Stomach (tissue), 9 donors: ENCODE results near the gene ZNF473. TPM values are rescaled to one million over a fixed set of nuclear protein-coding genes. Genes with fewer than 3 reads are reported as not detected.
A peak's percentile ranks its signal among the peaks of the same experiment; 100 is the strongest.

Experiments used
- DNase-seq, 2 donors: peaks; one replicate each; pipeline versions ENCODE4 v3.0.0 to v3.0.0-alpha.2; 2013 to 2019
- H3K27ac ChIP-seq, 5 donors: fragments of 200-600 bp in 4 of 5; sonication (generic) in 4 of 5; one replicate each; pipeline ENCODE4 v1.5.1; 2013 to 2019; ENCODE audit warnings: mild to moderate bottlenecking in 1 of 5, moderate library complexity in 1 of 5
- H3K27me3 ChIP-seq, 3 donors: fragments of 200-600 bp; sonication (generic); one replicate each; pipeline ENCODE4 v1.5.1; 2017 to 2019; ENCODE audit warnings: mixed run types in 1 of 3
- H3K36me3 ChIP-seq, 4 donors: fragments of 200-600 bp; sonication (generic); 1 replicate in 3 of 4; 2 replicates in 1 of 4; pipeline ENCODE4 v1.5.1; 2016 to 2019
- H3K4me1 ChIP-seq, 4 donors: fragments of 200-600 bp; sonication (generic); one replicate each; pipeline ENCODE4 v1.5.1; 2016 to 2019
- H3K4me3 ChIP-seq, 4 donors: fragments of 200-600 bp; sonication (generic) in 3 of 4; one replicate each; pipeline ENCODE4 v1.5.1; 2016 to 2019; ENCODE audit warnings: mild to moderate bottlenecking in 1 of 4
- H3K9me3 ChIP-seq, 4 donors: fragments of 200-600 bp; sonication (generic); one replicate each; pipeline ENCODE4 v1.5.1; 2016 to 2019
- EP300 ChIP-seq: sonication (generic); formaldehyde crosslinking; IDR thresholded peaks from one replicate; pipeline ENCODE4 v1.6.1; 2017; ENCODE audit warnings: antibody characterized with exemption
- POLR2A ChIP-seq, 4 donors: fragments of 450-650 bp; IDR thresholded peaks; one replicate each; pipeline ENCODE4 v1.6.1; 2016; ENCODE audit warnings: antibody characterized with exemption in 4 of 4, control low read depth in 2 of 4, mild to moderate bottlenecking in 1 of 4, moderate library complexity in 1 of 4
- POLR2AphosphoS5 ChIP-seq, 3 donors: sonication (generic); formaldehyde crosslinking; IDR thresholded peaks; one replicate each; pipeline ENCODE4 v1.6.1; 2016; ENCODE audit warnings: antibody characterized with exemption in 3 of 3
- WGBS, 5 donors: extraction: QIAGEN DNeasy Blood & Tissue Kit in 3 of 5; methylation state at CpG; one replicate each; pipeline versions ENCODE4 v1.1.5 to v1.1.7; 2013 to 2018; 5-methylcytosine and 5-hydroxymethylcytosine counted together
- intact Hi-C: fragments of 100-400 bp; cut with DNase I; formaldehyde crosslinking; loops from one replicate; pipeline ENCODE4 v1.15.1; 2023; ENCODE audit warnings: low total_unique reads
- polyA plus RNA-seq, 3 donors: library from polyadenylated mRNA; stranded (reverse); fragments of 200-250 nt; gene quantifications; one replicate each; pipeline ENCODE4 v1.2.3, GENCODE V29; 2013
- total RNA-seq, 5 donors: library from RNA; depleted of rRNA; stranded (reverse); fragments of >200 nt; gene quantifications; one replicate each; pipeline versions ENCODE4 v1.1.0 to v1.2.3, GENCODE V29; 2014 to 2016
- TF ChIP-seq, protein P1 (sequence below), 7 experiments: fragments of 450-650 bp in 4 of 7; fragments of 200-600 bp in 3 of 7; sonication (generic) in 3 of 7; IDR thresholded peaks; one replicate each; pipeline ENCODE4 v1.5.1; 2016 to 2019; ENCODE audit warnings: antibody characterized with exemption in 7 of 7, control low read depth in 2 of 7, mild to moderate bottlenecking in 1 of 7
- donor health status: healthy with polysubstance abuse.
- donor health status: Bipolar disorder and iron deficiency.
- donor health status: healthy.

ZNF473 gene
- total and polyA plus RNA-seq, 8 donors = 0.58 to 28.0 (median 4.5) TPM

DNA sequence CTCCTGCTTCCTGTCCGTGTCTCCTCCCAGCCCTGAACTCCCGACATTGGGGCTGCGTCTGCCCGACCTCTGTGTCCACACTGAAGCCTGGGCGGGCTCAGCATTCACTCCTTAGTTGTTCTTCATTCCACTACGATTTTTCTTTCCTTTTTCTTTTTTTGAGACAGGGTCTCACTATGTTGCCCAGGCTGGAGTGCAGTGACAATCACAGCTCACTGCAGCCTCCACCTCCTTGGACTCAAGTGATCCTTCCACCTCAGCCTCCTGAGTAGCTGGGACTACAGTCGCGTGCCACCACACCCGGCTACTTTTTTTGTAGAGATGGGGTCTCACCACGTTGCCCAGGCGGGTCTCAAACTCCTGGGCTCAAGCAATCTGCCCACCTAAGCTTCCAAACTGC is 41.3 kb upstream of the ZNF473 start:
- peaks cover 34 to 93% (median 86%) of the 10 kb centered on the region in 4 donors for H3K36me3 ChIP-seq
- H3K4me3 ChIP-seq = no peak overlapping the region
- no peaks in the 10 kb centered on the region for H3K9me3 ChIP-seq
- H3K4me1 ChIP-seq = no peaks in the 10 kb centered on the region
- TF ChIP-seq, protein P1, sequence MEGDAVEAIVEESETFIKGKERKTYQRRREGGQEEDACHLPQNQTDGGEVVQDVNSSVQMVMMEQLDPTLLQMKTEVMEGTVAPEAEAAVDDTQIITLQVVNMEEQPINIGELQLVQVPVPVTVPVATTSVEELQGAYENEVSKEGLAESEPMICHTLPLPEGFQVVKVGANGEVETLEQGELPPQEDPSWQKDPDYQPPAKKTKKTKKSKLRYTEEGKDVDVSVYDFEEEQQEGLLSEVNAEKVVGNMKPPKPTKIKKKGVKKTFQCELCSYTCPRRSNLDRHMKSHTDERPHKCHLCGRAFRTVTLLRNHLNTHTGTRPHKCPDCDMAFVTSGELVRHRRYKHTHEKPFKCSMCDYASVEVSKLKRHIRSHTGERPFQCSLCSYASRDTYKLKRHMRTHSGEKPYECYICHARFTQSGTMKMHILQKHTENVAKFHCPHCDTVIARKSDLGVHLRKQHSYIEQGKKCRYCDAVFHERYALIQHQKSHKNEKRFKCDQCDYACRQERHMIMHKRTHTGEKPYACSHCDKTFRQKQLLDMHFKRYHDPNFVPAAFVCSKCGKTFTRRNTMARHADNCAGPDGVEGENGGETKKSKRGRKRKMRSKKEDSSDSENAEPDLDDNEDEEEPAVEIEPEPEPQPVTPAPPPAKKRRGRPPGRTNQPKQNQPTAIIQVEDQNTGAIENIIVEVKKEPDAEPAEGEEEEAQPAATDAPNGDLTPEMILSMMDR (IDR thresholded peaks at IDR 0.05) = no peak
- TF ChIP-seq EP300 (no peak), POLR2A (IDR thresholded peaks at IDR 0.05) (no peak), POLR2AphosphoS5 (IDR thresholded peaks at IDR 0.05) (no peak)
- no peak overlapping the region for H3K27ac ChIP-seq
- DNase-seq = no peak
- WGBS, 5 donors = 82 to 92% (median 91%) methylated on average over 11 of the region's 11 CpGs
- intact Hi-C loops = no loop called here
- H3K27me3 ChIP-seq = no peaks in the 10 kb centered on the region

DNA sequence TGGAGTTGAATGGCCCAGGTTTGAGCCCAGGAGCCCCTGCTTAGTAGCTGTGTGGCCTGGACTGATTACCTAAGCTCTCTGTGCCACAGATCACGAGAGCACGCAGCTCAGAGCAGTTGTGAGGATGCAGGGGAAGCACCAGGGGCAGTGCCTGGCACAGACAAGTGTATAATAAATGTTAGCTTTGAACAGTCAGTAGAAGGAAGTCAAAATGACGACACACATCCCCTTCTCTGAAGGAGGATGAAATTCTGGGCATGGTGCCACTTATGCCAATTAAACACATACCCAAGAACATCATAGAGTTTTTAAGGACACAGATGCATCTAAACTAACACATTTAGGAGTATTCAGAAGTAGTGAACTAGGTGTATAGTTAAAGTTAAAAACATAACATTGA is 39.9 kb upstream of the ZNF473 start:
- Histone ChIP-seq H3K9me3 (no peaks in the 10 kb centered on the region), H3K4me1 (no peaks in the 10 kb centered on the region), H3K27ac (no peak overlapping the region), H3K4me3 (no peak overlapping the region), H3K27me3 (no peaks in the 10 kb centered on the region), H3K36me3 (peaks cover 44 to 94% (median 86%) of the 10 kb centered on the region in 4 donors)
- DNase-seq = no peak
- 74 to 88% (median 83%) methylated on average over 3 of the region's 3 CpGs for WGBS, 5 donors
- intact Hi-C loops = no loop called here
- TF ChIP-seq POLR2AphosphoS5 (IDR thresholded peaks at IDR 0.05) = no peak
- TF ChIP-seq, protein P1 (IDR thresholded peaks at IDR 0.05) = no peak
- no peak for TF ChIP-seq POLR2A (IDR thresholded peaks at IDR 0.05)
- no peak for TF ChIP-seq EP300

DNA sequence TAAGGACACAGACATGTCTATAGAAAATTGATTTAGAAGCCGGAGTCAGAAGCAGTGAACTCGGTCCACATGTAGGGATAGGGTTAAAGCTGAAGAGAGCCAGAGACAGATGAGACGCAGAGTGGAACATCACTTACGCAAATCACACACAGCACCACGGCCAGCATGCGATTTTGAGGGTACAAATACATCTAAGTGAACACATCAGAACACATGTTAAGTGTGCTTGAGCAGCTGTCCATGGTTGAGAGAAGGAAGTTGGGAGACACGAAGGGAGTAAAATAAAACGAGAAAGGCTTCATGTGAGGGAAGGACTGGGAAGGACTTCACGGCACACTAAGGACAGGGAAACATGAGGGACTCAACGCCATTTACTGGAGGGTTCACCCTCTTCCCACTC is 39.5 kb upstream of the ZNF473 start:
- no peak overlapping the region for H3K4me3 ChIP-seq
- no peak for DNase-seq
- H3K27me3 ChIP-seq = no peaks in the 10 kb centered on the region
- no peaks in the 10 kb centered on the region for H3K9me3 ChIP-seq
- 87 to 95% (median 94%) methylated on average over 10 of the region's 10 CpGs for WGBS, 5 donors
- no peaks in the 10 kb centered on the region for H3K4me1 ChIP-seq
- intact Hi-C loops = no loop called here
- H3K36me3 ChIP-seq = peaks cover 49 to 94% (median 86%) of the 10 kb centered on the region in 4 donors
- TF ChIP-seq POLR2A (IDR thresholded peaks at IDR 0.05) (no peak), EP300 (no peak), POLR2AphosphoS5 (IDR thresholded peaks at IDR 0.05) (no peak)
- TF ChIP-seq, protein P1 (IDR thresholded peaks at IDR 0.05) = no peak
- H3K27ac ChIP-seq = no peak overlapping the region

DNA sequence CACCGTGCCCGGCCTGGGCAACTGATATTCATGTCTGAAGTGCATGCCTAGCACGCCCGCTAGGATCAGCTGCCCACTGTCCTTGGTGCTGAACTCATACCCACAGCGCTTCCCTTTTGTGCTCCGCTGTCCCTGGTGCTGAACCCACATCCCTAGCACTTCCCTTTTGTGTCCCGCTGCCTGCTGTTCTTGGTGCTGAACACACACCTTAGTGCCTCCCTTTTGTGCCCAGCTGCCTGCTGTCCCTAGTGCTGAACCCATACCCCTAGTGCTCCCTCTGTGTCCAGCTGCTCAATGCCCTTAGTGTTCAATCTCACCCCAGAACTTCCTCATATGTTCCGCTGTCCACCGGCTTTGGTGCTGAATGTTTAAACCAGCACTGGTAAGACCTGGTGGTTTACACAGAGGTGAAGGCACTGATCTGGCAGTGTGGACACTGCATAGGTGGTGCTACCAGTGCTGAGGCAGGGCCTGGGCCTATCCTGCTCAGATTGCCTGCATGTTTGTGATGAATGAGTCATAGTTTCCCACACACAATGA is 38.6 kb upstream of the ZNF473 start:
- no peaks in the 10 kb centered on the region for H3K4me1 ChIP-seq
- no peaks in the 10 kb centered on the region for H3K9me3 ChIP-seq
- WGBS, 5 donors = 11 to 24% (median 15%) methylated on average over 9 of the region's 9 CpGs
- peak; percentile 84 to 96 for DNase-seq
- H3K36me3 ChIP-seq = peaks cover 48 to 94% (median 86%) of the 10 kb centered on the region in 4 donors
- H3K4me3 ChIP-seq = no peak overlapping the region
- no peaks in the 10 kb centered on the region for H3K27me3 ChIP-seq
- intact Hi-C loops = no loop called here
- TF ChIP-seq POLR2A (IDR thresholded peaks at IDR 0.05) = no peak
- peak in 1 of 3 donors; percentile 61 for TF ChIP-seq POLR2AphosphoS5 (IDR thresholded peaks at IDR 0.05)
- TF ChIP-seq, protein P1 (IDR thresholded peaks at IDR 0.05) = peak in 1 of 7 experiments; percentile 19
- H3K27ac ChIP-seq = no peak overlapping the region
